T-helper 1 cell treated with Interleukin-12 subunit alpha and Interleukin-12 subunit beta and Interleukin-4 antibody, amounts not matched to agents 30 μg/mL and 1 μg/mL, for 36 hours (primary cell): ENCODE measurements around the gene DUSP19.

Experiments
- H3K27ac Mint-ChIP-seq: one replicate; pipeline ENCODE4 v1.8.0; 2021; ENCODE audit warnings: mild to moderate bottlenecking, mixed read lengths
- H3K27me3 Mint-ChIP-seq: one replicate; pipeline ENCODE4 v1.8.0; 2021; ENCODE audit warnings: low read depth, mixed read lengths
- H3K36me3 Mint-ChIP-seq: one replicate; pipeline ENCODE4 v1.8.0; 2021; ENCODE audit warnings: low read depth, mixed read lengths
- H3K4me1 Mint-ChIP-seq: one replicate; pipeline ENCODE4 v1.8.0; 2021; ENCODE audit warnings: low read depth, mixed read lengths
- H3K4me3 Mint-ChIP-seq: one replicate; pipeline ENCODE4 v1.8.0; 2021; ENCODE audit warnings: mild to moderate bottlenecking, moderate library complexity, mixed read lengths
- H3K9me3 Mint-ChIP-seq: one replicate; pipeline ENCODE4 v1.8.0; 2021; ENCODE audit warnings: mixed read lengths

The DUSP19 gene

GRCh38 chr2:183126635-183127034 lies 48.1 kb downstream of the DUSP19 start:
- Mint-ChIP-seq H3K27me3 (no peaks in the 10 kb centered on the region), H3K4me3 (no peak overlapping the region), H3K27ac (no peak overlapping the region), H3K4me1 (peaks cover 20% of the 10 kb centered on the region), H3K36me3 (peaks cover 8% of the 10 kb centered on the region), H3K9me3 (no peaks in the 10 kb centered on the region)

DNA sequence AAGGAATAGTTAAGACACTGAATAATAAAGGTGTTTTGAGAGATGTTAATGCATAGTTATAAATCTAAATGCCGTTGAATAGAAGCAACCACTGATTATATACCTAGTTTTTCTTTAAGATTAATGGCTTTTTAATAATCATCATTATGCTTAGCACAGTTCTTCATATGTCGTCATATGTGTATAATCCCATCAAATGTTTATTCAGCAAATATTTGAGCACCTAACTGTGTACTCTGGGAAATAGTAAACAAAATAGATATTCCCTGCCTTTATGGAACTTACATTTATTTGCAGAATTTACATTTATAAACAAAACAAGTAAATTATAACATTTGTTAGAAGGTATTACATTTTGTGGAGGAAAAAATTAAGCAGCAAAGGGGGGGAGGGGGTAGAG lies 55.5 kb downstream of the DUSP19 start:
- H3K9me3 Mint-ChIP-seq: no peaks in the 10 kb centered on the region
- peaks cover 3% of the 10 kb centered on the region for H3K4me1 Mint-ChIP-seq
- H3K27ac Mint-ChIP-seq: no peak overlapping the region
- H3K4me3 Mint-ChIP-seq: no peak overlapping the region
- peaks cover 24% of the 10 kb centered on the region for H3K36me3 Mint-ChIP-seq
- no peaks in the 10 kb centered on the region for H3K27me3 Mint-ChIP-seq

DNA sequence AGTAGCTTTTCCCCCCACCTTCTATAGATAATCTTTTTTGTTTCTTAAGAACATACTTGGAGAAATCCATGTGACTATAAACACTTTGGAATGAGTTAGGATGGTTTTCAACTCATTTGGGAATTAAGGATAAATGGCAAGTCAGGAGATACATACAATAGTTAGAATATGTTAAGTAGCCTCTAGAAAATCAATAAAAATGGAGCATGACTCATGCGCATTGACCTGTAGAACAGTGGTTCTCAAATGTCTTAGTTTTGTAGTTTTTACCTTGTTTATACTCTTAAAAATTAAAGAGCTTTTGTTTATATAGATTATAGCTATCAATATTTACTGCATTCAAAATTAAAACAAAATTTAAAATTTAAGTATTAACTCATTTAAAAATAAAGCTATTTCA lies 70.4 kb downstream of the DUSP19 start:
- H3K27ac Mint-ChIP-seq: no peak overlapping the region
- H3K27me3 Mint-ChIP-seq: no peaks in the 10 kb centered on the region
- H3K9me3 Mint-ChIP-seq: peaks cover 12% of the 10 kb centered on the region
- H3K4me3 Mint-ChIP-seq: no peak overlapping the region
- no peaks in the 10 kb centered on the region for H3K4me1 Mint-ChIP-seq
- H3K36me3 Mint-ChIP-seq: peaks cover 33% of the 10 kb centered on the region

DNA sequence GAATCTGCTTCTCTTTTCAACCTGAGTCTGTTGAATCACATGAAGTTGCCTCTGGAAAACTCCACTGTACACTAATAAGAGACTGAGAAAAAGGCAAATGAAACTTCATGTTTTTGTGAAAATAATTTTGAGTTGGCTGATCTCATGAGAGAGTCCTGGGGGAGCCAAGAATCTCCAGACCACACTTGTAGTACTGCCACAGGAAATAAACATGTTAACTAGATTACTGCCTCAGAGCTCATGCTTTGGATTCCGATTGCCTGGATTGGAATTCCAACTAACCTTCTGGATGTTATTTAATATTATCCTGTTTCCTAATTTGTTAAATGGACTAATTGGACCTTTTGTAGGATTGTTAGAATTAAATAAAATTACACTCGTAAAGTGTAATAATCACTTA lies 70.9 kb downstream of the DUSP19 start:
- H3K4me1 Mint-ChIP-seq: no peaks in the 10 kb centered on the region
- no peak overlapping the region for H3K4me3 Mint-ChIP-seq
- no peak overlapping the region for H3K27ac Mint-ChIP-seq
- no peaks in the 10 kb centered on the region for H3K27me3 Mint-ChIP-seq
- H3K9me3 Mint-ChIP-seq: peaks cover 7% of the 10 kb centered on the region
- H3K36me3 Mint-ChIP-seq: peaks cover 33% of the 10 kb centered on the region
